NB4 (cell line): ENCODE results near the gene AGO4.

Experiments
- TF ChIP-seq, protein P1 (sequence below): IDR thresholded peaks from 2 replicates; pipeline ENCODE4 v1.6.1; 2011; ENCODE audit warnings: low read depth, low read length
- TF ChIP-seq, protein P2 (sequence below): IDR thresholded peaks from one replicate; pipeline ENCODE4 v1.5.1; 2012; ENCODE audit warnings: low read depth, low read length

DNA sequence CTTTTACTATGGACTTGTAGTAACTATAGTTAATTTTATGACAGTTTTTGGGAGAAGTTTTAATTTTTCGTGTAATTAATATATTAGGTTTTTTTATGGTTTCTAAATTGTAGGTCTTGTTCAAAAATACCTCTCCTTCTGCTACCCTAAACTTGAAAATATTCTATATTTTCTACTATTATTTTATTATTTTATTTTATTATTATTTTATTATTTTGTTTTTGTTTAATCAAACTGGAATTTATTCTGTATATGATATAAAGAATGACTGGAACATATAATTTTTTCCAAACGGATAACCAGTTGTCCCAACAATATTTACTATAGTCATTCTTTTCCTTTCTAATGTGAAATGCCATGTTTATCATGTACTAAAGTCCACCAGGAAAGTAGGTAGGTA lies 17.1 kb upstream of the AGO4 start:
- TF ChIP-seq, protein P1, sequence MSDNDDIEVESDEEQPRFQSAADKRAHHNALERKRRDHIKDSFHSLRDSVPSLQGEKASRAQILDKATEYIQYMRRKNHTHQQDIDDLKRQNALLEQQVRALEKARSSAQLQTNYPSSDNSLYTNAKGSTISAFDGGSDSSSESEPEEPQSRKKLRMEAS: no peak
- TF ChIP-seq, protein P2, sequence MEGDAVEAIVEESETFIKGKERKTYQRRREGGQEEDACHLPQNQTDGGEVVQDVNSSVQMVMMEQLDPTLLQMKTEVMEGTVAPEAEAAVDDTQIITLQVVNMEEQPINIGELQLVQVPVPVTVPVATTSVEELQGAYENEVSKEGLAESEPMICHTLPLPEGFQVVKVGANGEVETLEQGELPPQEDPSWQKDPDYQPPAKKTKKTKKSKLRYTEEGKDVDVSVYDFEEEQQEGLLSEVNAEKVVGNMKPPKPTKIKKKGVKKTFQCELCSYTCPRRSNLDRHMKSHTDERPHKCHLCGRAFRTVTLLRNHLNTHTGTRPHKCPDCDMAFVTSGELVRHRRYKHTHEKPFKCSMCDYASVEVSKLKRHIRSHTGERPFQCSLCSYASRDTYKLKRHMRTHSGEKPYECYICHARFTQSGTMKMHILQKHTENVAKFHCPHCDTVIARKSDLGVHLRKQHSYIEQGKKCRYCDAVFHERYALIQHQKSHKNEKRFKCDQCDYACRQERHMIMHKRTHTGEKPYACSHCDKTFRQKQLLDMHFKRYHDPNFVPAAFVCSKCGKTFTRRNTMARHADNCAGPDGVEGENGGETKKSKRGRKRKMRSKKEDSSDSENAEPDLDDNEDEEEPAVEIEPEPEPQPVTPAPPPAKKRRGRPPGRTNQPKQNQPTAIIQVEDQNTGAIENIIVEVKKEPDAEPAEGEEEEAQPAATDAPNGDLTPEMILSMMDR: no peak
